HCT116 (cell line): ENCODE measurements around the gene CARD10. TPM values are rescaled to one million over a fixed set of nuclear protein-coding genes. Genes with fewer than 3 reads are reported as not detected.

Experiments
- ATAC-seq: fragments of 200-7000 bp; cut with Tn5 transposase; 2 replicates; pipeline ENCODE4 v1.9.1; 2020; ENCODE audit warnings: mild to moderate bottlenecking, moderate library complexity
- BruUV-seq: library from RNA; stranded (reverse); fragments of 400-500 nt; replicated peaks from 2 replicates; lab custom pipeline; 2021; lab: Mats Ljungman, UMichigan
- CTCF ChIA-PET: fragments of 300-600 bp; sonication (Branson Sonifier 250); formaldehyde crosslinking; loops from one replicate; lab custom pipeline; 2021; ENCODE audit warnings: antibody characterized with exemption; lab: Charles Lee
- POLR2A ChIA-PET: fragments of 300-600, 350-600 bp; sonication (Branson Sonifier 250); formaldehyde crosslinking; loops from one replicate; lab custom pipeline; 2021; ENCODE audit warnings: antibody characterized with exemption; lab: Charles Lee
- RAD21 ChIA-PET, 2 experiments: fragments of 300-600 bp; sonication (Branson Sonifier 250); formaldehyde crosslinking; loops; one replicate each; lab custom pipeline; 2023; ENCODE audit warnings: low total read pairs in 2 of 2; ENCODE audit not compliant: uncharacterized antibody in 2 of 2, unreplicated experiment in 2 of 2, low non-redundant PET in 1 of 2; lab: Charles Lee
- DNase-seq: peaks from one replicate; pipeline ENCODE4 v3.0.0-alpha.2; 2010; ENCODE audit warnings: low read depth, low spot score
- H2AFZ ChIP-seq: fragments of 200-600 bp; shearing (Covaris generic), sonication (generic); 2 replicates; pipeline ENCODE4 v1.6.1; 2017; ENCODE audit warnings: low read depth, mixed run types, mixed read lengths, antibody characterized with exemption, low read length; ENCODE audit not compliant: poor library complexity, severe bottlenecking
- H3K27ac ChIP-seq: 2 replicates; pipeline ENCODE4 v1.5.1; 2012; ENCODE audit warnings: low read depth, low read length
- H3K27me3 ChIP-seq: fragments of 200-600 bp; sonication (generic); 2 replicates; pipeline ENCODE4 v1.6.1; 2016; ENCODE audit warnings: mixed run types, low read length, mixed read lengths; ENCODE audit not compliant: insufficient read depth
- H3K36me3 ChIP-seq, 2 experiments: fragments of 200-500 bp in 1 of 2; fragments of 200-600 bp in 1 of 2; sonication (Bioruptor generic) in 1 of 2; sonication (generic) in 1 of 2; 2 replicates each; pipeline versions ENCODE4 v1.5.1 to v1.6.1; 2014 to 2016; ENCODE audit warnings: low read length in 2 of 2, inconsistent platforms in 1 of 2, mixed read lengths in 1 of 2, mixed run types in 1 of 2; ENCODE audit not compliant: insufficient read depth in 2 of 2, control insufficient read depth in 1 of 2
- H3K4me1 ChIP-seq, 2 experiments: fragments of 200-600 bp in 1 of 2; sonication (generic) in 1 of 2; 2 replicates each; pipeline versions ENCODE4 v1.5.1 to v1.6.1; 2012 to 2017; ENCODE audit warnings: low read length in 2 of 2, inconsistent platforms in 1 of 2, mild to moderate bottlenecking in 1 of 2, mixed read lengths in 1 of 2, mixed run types in 1 of 2, moderate library complexity in 1 of 2; ENCODE audit not compliant: insufficient read depth in 2 of 2, control insufficient read depth in 1 of 2
- H3K4me2 ChIP-seq: fragments of 200-600 bp; sonication (generic); 2 replicates; pipeline ENCODE4 v1.6.1; 2017; ENCODE audit warnings: mixed run types, low read length, mixed read lengths
- H3K4me3 ChIP-seq, 2 experiments: fragments of 200-600 bp in 1 of 2; sonication (generic) in 1 of 2; replicated peaks in 1 of 2; 2 replicates each; pipeline ENCODE4 v1.5.1; 2011 to 2016; ENCODE audit warnings: low read length in 2 of 2, control low read depth in 1 of 2, low read depth in 1 of 2, mild to moderate bottlenecking in 1 of 2, mixed read lengths in 1 of 2, mixed run types in 1 of 2
- H3K79me2 ChIP-seq: fragments of 200-600 bp; sonication (generic); 2 replicates; pipeline ENCODE4 v1.6.1; 2017; ENCODE audit warnings: mild to moderate bottlenecking, mixed run types, low read length, moderate library complexity, mixed read lengths; ENCODE audit not compliant: insufficient read depth
- H3K9ac ChIP-seq: fragments of 200-600 bp; sonication (generic); 2 replicates; pipeline ENCODE4 v1.6.1; 2016; ENCODE audit warnings: low read length, mixed read lengths
- H3K9me2 ChIP-seq: fragments of 200-600 bp; sonication (generic), shearing (Covaris generic); 2 replicates; pipeline ENCODE4 v1.6.1; 2017; ENCODE audit warnings: mixed run types, mild to moderate bottlenecking, moderate library complexity; ENCODE audit not compliant: insufficient read depth
- H3K9me3 ChIP-seq, 2 experiments: fragments of 200-500 bp in 1 of 2; fragments of 200-600 bp in 1 of 2; sonication (Bioruptor generic) in 1 of 2; sonication (generic) in 1 of 2; 2 replicates each; pipeline ENCODE4 v1.6.1; 2014 to 2017; ENCODE audit warnings: low read length in 2 of 2, mixed read lengths in 2 of 2, inconsistent platforms in 1 of 2, low read depth in 1 of 2, mild to moderate bottlenecking in 1 of 2, mixed run types in 1 of 2, moderate library complexity in 1 of 2; ENCODE audit not compliant: control insufficient read depth in 1 of 2, insufficient read depth in 1 of 2
- H4K20me1 ChIP-seq: fragments of 200-600 bp; sonication (generic), shearing (Covaris generic); 2 replicates; pipeline ENCODE4 v1.6.1; 2017; ENCODE audit warnings: mixed run types, mild to moderate bottlenecking, moderate library complexity; ENCODE audit not compliant: insufficient read depth
- ATF3 ChIP-seq: IDR thresholded peaks from 2 replicates; pipeline ENCODE4 v1.6.1; 2012
- CBX3 ChIP-seq: IDR thresholded peaks from 2 replicates; pipeline ENCODE4 v1.6.1; 2012; ENCODE audit warnings: low read depth
- CEBPB ChIP-seq: IDR thresholded peaks from 2 replicates; pipeline ENCODE4 v1.6.1; 2012; ENCODE audit warnings: low read depth
- CTCF ChIP-seq, 3 experiments: fragments of 200-600 bp in 1 of 3; sonication (generic) in 1 of 3; IDR thresholded peaks in 2 of 3; conservative IDR thresholded peaks in 1 of 3; 2 replicates each; pipeline ENCODE4 v1.5.1; 2012 to 2017; ENCODE audit warnings: low read depth in 2 of 3, low read length in 2 of 3, antibody characterized with exemption in 1 of 3, borderline replicate concordance in 1 of 3, control low read depth in 1 of 3, mild to moderate bottlenecking in 1 of 3, mixed read lengths in 1 of 3, mixed run types in 1 of 3, moderate library complexity in 1 of 3; ENCODE audit not compliant: insufficient read depth in 1 of 3
- EZH2 ChIP-seq: fragments of 200-600 bp; sonication (generic); IDR thresholded peaks from 2 replicates; pipeline ENCODE4 v1.6.1; 2017; ENCODE audit warnings: antibody characterized with exemption, mixed run types
- EZH2phosphoT487 ChIP-seq: fragments of 200-600 bp; IDR thresholded peaks from 2 replicates; pipeline ENCODE4 v1.6.1; 2018; ENCODE audit warnings: antibody characterized with exemption, borderline replicate concordance
- FOSL1 ChIP-seq: IDR thresholded peaks from 2 replicates; pipeline ENCODE4 v1.6.1; 2012; ENCODE audit warnings: low read depth
- JUND ChIP-seq: IDR thresholded peaks from 2 replicates; pipeline ENCODE4 v1.6.1; 2012
- MAX ChIP-seq: IDR thresholded peaks from 2 replicates; pipeline ENCODE4 v1.6.1; 2012
- POLR2AphosphoS5 ChIP-seq: IDR thresholded peaks from 2 replicates; pipeline ENCODE4 v1.6.1; 2011; ENCODE audit warnings: mild to moderate bottlenecking, low read depth, low read length, moderate library complexity
- SIN3A ChIP-seq: IDR thresholded peaks from 2 replicates; pipeline ENCODE4 v1.6.1; 2012; ENCODE audit warnings: low read depth
- SP1 ChIP-seq: IDR thresholded peaks from 2 replicates; pipeline ENCODE4 v1.6.1; 2012; ENCODE audit warnings: low read depth
- ZBTB33 ChIP-seq: IDR thresholded peaks from 2 replicates; pipeline ENCODE4 v1.6.1; 2011; ENCODE audit warnings: mild to moderate bottlenecking, low read length, moderate library complexity; ENCODE audit not compliant: insufficient replicate concordance; ENCODE audit errors: extremely low read depth
- ZFX ChIP-seq: fragments of 450-650 bp; IDR thresholded peaks from 2 replicates; pipeline ENCODE4 v1.6.1; 2017
- ZNF274 ChIP-seq: fragments of 200-500 bp; sonication (Bioruptor generic); IDR thresholded peaks from 2 replicates; pipeline ENCODE4 v1.6.1; 2014; ENCODE audit warnings: mild to moderate bottlenecking, low read depth, low read length, inconsistent platforms
- intact Hi-C: fragments of 100-400 bp; cut with micrococcal nuclease; formaldehyde crosslinking; loops from 2 replicates; pipeline ENCODE4 v1.10.0; 2022
- total RNA-seq: library from RNA; stranded (reverse); gene quantifications from one replicate; pipeline ENCODE4 v1.2.1, GENCODE V29; 2021; ENCODE audit not compliant: unreplicated experiment

The CARD10 gene
- total RNA-seq, 1 experiment from 2014 or later, result 32.0 TPM

- BruUV-seq, result no TSS peak
- Histone ChIP-seq H3K4me3 (no peak overlapping the region), H4K20me1 (no peaks in the 10 kb centered on the region), H3K27ac (no peak overlapping the region), H3K9ac (no peak overlapping the region), H3K4me1 (peaks cover 15 to 38% of the 10 kb centered on the region in 2 experiments), H3K27me3 (no peaks in the 10 kb centered on the region), H3K9me2 (no peaks in the 10 kb centered on the region), H3K9me3 (no peaks in the 10 kb centered on the region), H3K36me3 (no peaks in the 10 kb centered on the region), H3K79me2 (no peaks in the 10 kb centered on the region), H3K4me2 (no peak overlapping the region), H2AFZ (no peak overlapping the region)
- POLR2A ChIA-PET, result no interaction called here
- TF ChIP-seq CTCF (IDR thresholded peaks at IDR 0.05 in 2 of 3, conservative IDR thresholded peaks at IDR 0.05 in 1 of 3; ENCODE audit: borderline replicate concordance in 1 of 3, insufficient read depth in 1 of 3, low read depth in 2 of 3, low read length in 2 of 3) (no peak), EZH2 (no peak), JUND (no peak), ZFX (no peak), SIN3A (no peak), CEBPB (no peak), ATF3 (no peak), ZBTB33 (no peak), EZH2phosphoT487 (no peak), POLR2AphosphoS5 (no peak), ZNF274 (no peak), CBX3 (no peak), SP1 (no peak), FOSL1 (no peak), MAX (no peak)
- RAD21 ChIA-PET, result no interaction called here
- CTCF ChIA-PET, result no interaction called here
- ATAC-seq, result no peak
- intact Hi-C loops, result no loop called here
- no peak for DNase-seq
Observed at GRCh38 chr22:37480387-37481346, 38.5 kb downstream of the CARD10 start.
